Neural progenitor cell (in vitro differentiated cells): ENCODE data around the gene GCNT2.
"Not testable (repeated sequence)": the region's sequence is repeated elsewhere in the genome, so short reads cannot be mapped to it uniquely, and the experiment has no call there.

Experiments used
- EZH2 ChIP-seq: fragments of 200-600 bp; sonication (generic); IDR thresholded peaks from 2 replicates; pipeline ENCODE4 v1.6.1; 2017; ENCODE audit warnings: antibody characterized with exemption, mild to moderate bottlenecking, moderate library complexity
- TF ChIP-seq, protein P1 (sequence below): fragments of 200-600 bp; sonication (generic); IDR thresholded peaks from 2 replicates; pipeline ENCODE4 v1.5.1; 2017; ENCODE audit warnings: antibody characterized with exemption, mild to moderate bottlenecking

DNA sequence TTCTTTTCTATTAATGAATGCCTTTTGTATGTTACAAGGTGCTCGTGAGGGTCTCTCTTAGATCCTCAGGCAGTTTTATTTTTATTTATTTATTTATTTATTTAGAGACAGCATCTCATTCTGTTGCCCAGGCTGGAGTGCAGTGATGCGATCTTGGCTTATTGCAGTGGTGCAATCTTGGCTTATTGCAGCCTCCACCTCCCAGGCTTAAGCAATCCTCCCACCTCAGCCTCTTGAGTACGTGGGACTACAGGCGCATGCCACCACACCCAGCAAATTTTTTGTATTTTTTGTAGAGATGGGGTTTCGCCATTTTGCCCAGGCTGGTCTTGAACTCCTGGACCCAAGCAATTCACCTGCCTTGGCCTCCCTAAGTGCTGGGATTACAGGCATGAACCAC lies 79.5 kb downstream of the GCNT2 start:
- TF ChIP-seq EZH2, result not testable (repeated sequence)
- TF ChIP-seq, protein P1, sequence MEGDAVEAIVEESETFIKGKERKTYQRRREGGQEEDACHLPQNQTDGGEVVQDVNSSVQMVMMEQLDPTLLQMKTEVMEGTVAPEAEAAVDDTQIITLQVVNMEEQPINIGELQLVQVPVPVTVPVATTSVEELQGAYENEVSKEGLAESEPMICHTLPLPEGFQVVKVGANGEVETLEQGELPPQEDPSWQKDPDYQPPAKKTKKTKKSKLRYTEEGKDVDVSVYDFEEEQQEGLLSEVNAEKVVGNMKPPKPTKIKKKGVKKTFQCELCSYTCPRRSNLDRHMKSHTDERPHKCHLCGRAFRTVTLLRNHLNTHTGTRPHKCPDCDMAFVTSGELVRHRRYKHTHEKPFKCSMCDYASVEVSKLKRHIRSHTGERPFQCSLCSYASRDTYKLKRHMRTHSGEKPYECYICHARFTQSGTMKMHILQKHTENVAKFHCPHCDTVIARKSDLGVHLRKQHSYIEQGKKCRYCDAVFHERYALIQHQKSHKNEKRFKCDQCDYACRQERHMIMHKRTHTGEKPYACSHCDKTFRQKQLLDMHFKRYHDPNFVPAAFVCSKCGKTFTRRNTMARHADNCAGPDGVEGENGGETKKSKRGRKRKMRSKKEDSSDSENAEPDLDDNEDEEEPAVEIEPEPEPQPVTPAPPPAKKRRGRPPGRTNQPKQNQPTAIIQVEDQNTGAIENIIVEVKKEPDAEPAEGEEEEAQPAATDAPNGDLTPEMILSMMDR, result not testable (repeated sequence)
